GM12801 (cell line): ENCODE results near the gene AP3D1.

Experiments used
- CTCF ChIP-seq: IDR thresholded peaks from one replicate; pipeline ENCODE4 v1.5.1; 2011; ENCODE audit warnings: control low read depth; ENCODE audit not compliant: insufficient read length; ENCODE audit errors: extremely low read depth

Gene AP3D1

GRCh38 chr19:2170219-2170618, 18.9 kb upstream of the AP3D1 start:
- no peak for TF ChIP-seq CTCF

- no peak for TF ChIP-seq CTCF
These were observed 17.5 kb upstream of the AP3D1 start for GRCh38 chr19:2168619-2169424.

- TF ChIP-seq CTCF, result no peak
These were observed 16.7 kb upstream of the AP3D1 start for GRCh38 chr19:2167896-2168618.

- no peak for TF ChIP-seq CTCF
These were observed 15.7 kb upstream of the AP3D1 start for GRCh38 chr19:2166741-2167738.

GRCh38 chr19:2164020-2164998, 12.9 kb upstream of the AP3D1 start:
- TF ChIP-seq CTCF, result no peak

GRCh38 chr19:2160379-2160778, 9.0 kb upstream of the AP3D1 start:
- no peak for TF ChIP-seq CTCF
